Measurements from ENCODE around the gene ZNF785. TPM values are rescaled to one million over a fixed set of nuclear protein-coding genes. Genes with fewer than 3 reads are reported as not detected.
A peak's percentile ranks its signal among the peaks of the same experiment; 100 is the strongest.
"Not testable (repeated sequence)": the region's sequence is repeated elsewhere in the genome, so short reads cannot be mapped to it uniquely, and the experiment has no call there.

The ZNF785 gene
- total RNA-seq, 1 donor from 2014 or later, result 17.8 TPM

DNA sequence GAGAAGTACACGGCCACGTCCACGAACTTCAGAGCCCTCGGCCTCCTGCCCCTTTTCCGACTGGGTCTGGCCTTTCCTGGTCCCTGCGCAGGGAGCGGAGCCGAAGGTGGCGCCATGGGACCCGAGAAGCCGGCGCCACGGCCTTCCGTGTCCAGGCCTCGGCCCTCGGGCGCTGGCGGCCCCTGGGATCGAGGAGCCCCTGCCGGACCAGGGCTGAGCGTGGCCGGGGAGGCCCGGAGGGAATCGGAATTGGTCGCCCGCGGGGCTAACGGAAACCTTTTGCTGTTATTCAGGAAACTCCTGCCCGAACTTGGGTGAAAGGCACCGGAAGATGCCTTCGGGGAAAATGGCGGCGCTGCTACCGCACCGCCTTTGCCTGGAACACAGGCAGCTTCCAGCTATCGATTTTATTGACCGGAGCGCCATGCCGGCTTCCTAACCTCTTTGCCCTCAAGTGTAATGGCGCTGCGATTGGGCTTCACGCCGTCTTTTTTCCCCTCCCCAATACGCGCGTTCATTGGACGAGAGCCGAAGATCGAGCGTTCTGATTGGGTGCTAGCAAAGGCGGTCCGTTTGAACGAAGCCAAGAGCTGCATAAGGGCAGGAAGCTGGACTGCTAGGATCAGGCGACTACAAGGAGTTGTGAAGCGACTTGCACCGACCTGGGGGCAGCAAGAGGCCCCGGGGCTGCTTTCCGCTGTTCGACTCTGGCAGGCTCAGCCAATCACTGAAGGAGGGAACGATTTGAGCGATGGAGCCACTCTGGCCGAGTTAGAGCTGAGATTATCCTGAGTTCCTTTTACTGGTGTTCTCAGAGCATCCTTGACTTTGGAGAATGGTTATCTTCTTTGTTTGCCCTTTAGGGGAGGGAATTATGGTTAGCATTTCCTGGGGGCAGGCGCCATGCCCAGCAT lies 24.7 kb upstream of the ZNF785 start, which contains the start of gene ZNF689:
TSS of gene ZNF689 (minus strand) at position 464 of the 914 bp plus-strand sequence. CDS start at position 116, 348 bp downstream.
- Mint-ChIP-seq H3K4me3 (peak within 1 kb of the TSS; percentile 94), H3K27me3 (no peaks in the 10 kb centered on the region), H3K9me3 (no peaks in the 10 kb centered on the region), H3K4me1 (peaks cover 24% of the 10 kb centered on the region), H3K27ac (peak within 1 kb of the TSS; percentile 97), H3K36me3 (ENCODE audit: low read depth) (peaks cover 26% of the 10 kb centered on the region)
- intact Hi-C loops (cut with micrococcal nuclease), result loop anchor here (1.0 to 2.0 kb wide), 2 partner anchors 41 to 75 kb away; partner anchors contain the start of gene PRR14
- DNase-seq, result peak; percentile 99

- intact Hi-C loops (cut with micrococcal nuclease), result no loop called here
- peaks cover 24% of the 10 kb centered on the region for H3K4me1 Mint-ChIP-seq
- H3K36me3 Mint-ChIP-seq (ENCODE audit: low read depth), result peaks cover 35% of the 10 kb centered on the region
These were observed 23.8 kb upstream of the ZNF785 start for GRCh38 chr16:30609002-30609925.

DNA sequence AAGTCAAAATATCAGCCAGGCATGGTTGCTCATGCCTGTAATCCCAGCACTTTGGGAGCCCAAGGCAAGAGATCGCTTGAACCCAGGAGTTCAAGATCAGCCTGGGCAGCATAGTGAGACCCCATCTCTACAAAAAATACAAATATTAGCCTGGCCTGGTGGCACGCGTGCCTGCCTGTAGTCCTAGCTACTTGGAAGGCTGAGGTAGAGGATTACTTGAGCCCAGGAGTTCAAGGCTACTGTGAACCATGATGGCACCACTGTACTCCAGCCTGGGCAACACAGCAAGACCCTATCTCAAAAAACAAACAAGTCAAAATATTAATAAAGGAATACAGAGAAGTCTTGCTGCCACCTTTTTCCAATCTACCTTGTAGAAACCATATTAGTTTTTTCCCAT lies 20.5 kb upstream of the ZNF785 start:
- Mint-ChIP-seq H3K27me3 (no peaks in the 10 kb centered on the region), H3K27ac (no peak overlapping the region), H3K9me3 (no peaks in the 10 kb centered on the region), H3K4me3 (no peak overlapping the region), H3K36me3 (ENCODE audit: low read depth) (peaks cover 48% of the 10 kb centered on the region), H3K4me1 (peaks cover 20% of the 10 kb centered on the region)
- no peak for DNase-seq
- intact Hi-C loops (cut with micrococcal nuclease), result no loop called here

More at GRCh38 chr16:30609002-30609925, 23.8 kb upstream of the ZNF785 start:
- Mint-ChIP-seq H3K27me3 (no peaks in the 10 kb centered on the region), H3K4me3 (peak overlapping the region; percentile 94), H3K9me3 (no peaks in the 10 kb centered on the region), H3K27ac (peak overlapping the region; percentile 97)
- DNase-seq, result peak; percentile 87

DNA sequence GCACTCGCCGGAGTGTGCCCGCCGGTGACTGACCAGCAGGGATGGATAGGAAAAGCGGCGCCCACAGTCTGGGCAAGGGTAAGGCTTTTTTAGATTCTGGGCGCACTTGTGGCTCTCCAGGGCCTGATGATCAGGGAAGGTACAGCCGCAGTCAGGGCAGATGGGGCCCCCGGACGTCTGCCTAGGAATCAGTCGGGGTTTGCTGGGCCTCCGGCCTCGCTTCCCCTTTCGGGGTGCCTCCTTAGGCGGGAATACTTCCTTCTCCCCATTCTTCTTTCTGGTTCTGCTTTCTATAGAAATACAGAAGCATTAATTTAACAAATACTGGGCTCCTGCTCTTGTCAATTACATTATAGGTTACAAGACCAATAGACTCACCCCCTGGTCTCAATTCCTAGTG lies 19.7 kb upstream of the ZNF785 start:
- Mint-ChIP-seq H3K4me1 (peaks cover 15% of the 10 kb centered on the region), H3K9me3 (no peaks in the 10 kb centered on the region), H3K27ac (no peak overlapping the region), H3K27me3 (no peaks in the 10 kb centered on the region), H3K36me3 (ENCODE audit: low read depth) (peaks cover 51% of the 10 kb centered on the region), H3K4me3 (no peak overlapping the region)
- intact Hi-C loops (cut with micrococcal nuclease), result no loop called here
- DNase-seq, result no peak

GRCh38 chr16:30604316-30604947 lies 18.9 kb upstream of the ZNF785 start:
- no peak overlapping the region for H3K4me3 Mint-ChIP-seq
- no peaks in the 10 kb centered on the region for H3K27me3 Mint-ChIP-seq
- H3K36me3 Mint-ChIP-seq (ENCODE audit: low read depth), result peaks cover 51% of the 10 kb centered on the region
- no peaks in the 10 kb centered on the region for H3K9me3 Mint-ChIP-seq
- H3K27ac Mint-ChIP-seq, result no peak overlapping the region
- DNase-seq, result no peak
- H3K4me1 Mint-ChIP-seq, result peaks cover 14% of the 10 kb centered on the region
- intact Hi-C loops (cut with micrococcal nuclease), result no loop called here

DNA sequence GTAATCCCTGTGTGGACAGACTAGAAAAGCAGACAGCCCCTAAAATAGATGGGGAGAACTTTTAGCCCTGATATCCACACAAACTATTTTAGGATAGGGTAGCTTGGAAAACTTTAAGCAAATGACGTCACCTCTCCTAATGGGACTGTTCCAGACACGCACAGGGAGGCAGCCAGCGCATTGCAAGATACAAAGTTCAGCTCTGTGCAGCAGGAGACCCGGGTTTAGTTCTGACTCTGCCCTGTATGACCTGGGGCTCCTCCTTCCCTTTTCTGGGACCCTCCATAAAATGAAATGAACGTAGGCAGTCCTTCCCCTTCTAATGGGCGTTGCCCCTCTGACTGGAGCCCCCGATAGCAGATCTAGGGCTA lies 18.4 kb upstream of the ZNF785 start:
- H3K9me3 Mint-ChIP-seq, result no peaks in the 10 kb centered on the region
- H3K4me3 Mint-ChIP-seq, result no peak overlapping the region
- H3K4me1 Mint-ChIP-seq, result peaks cover 10% of the 10 kb centered on the region
- no peak overlapping the region for H3K27ac Mint-ChIP-seq
- peaks cover 51% of the 10 kb centered on the region for H3K36me3 Mint-ChIP-seq (ENCODE audit: low read depth)
- no peaks in the 10 kb centered on the region for H3K27me3 Mint-ChIP-seq
- intact Hi-C loops (cut with micrococcal nuclease), result no loop called here
- no peak for DNase-seq

DNA sequence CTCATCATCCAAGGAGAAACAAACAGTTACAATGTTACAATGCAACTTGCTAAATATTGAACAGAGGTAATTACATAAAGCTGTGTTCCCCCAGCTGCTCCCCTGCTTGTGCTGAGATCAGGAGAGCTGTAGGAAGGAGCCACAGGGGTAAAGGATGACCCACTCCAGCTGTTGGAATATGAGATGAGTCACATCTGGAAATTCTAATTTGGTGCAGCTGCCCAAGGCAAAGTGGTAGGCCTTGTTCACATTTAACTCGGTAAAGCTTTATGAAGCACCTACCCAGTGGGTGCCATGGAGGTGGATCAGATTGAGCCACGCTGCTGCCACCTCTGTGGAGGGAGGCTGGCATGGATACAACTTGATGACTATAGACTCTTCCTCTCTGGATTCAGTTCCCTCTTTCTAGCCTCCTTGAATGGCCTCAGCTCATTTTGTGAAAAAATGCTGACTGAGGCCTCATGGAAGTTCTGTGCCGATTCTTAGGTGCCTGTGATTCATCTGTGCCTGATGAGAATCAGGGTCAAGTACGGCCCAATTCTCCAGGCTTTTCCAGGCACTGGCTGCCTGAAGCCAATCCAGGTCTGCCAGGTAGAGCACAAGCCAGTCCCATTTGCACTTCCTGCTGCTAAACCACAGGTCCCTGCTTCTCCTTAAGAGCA lies 17.2 kb upstream of the ZNF785 start:
- H3K27me3 Mint-ChIP-seq, result no peaks in the 10 kb centered on the region
- H3K4me1 Mint-ChIP-seq, result peaks cover 8% of the 10 kb centered on the region
- intact Hi-C loops (cut with micrococcal nuclease), result no loop called here
- H3K9me3 Mint-ChIP-seq, result no peaks in the 10 kb centered on the region
- DNase-seq, result no peak
- peaks cover 43% of the 10 kb centered on the region for H3K36me3 Mint-ChIP-seq (ENCODE audit: low read depth)
- no peak overlapping the region for H3K4me3 Mint-ChIP-seq
- H3K27ac Mint-ChIP-seq, result no peak overlapping the region

GRCh38 chr16:30601966-30602365 lies 16.5 kb upstream of the ZNF785 start:
- Mint-ChIP-seq H3K27ac (no peak overlapping the region), H3K36me3 (ENCODE audit: low read depth) (peaks cover 38% of the 10 kb centered on the region), H3K9me3 (no peaks in the 10 kb centered on the region), H3K4me1 (peaks cover 4% of the 10 kb centered on the region), H3K27me3 (no peaks in the 10 kb centered on the region), H3K4me3 (no peak overlapping the region)
- no peak for DNase-seq
- intact Hi-C loops (cut with micrococcal nuclease), result no loop called here

DNA sequence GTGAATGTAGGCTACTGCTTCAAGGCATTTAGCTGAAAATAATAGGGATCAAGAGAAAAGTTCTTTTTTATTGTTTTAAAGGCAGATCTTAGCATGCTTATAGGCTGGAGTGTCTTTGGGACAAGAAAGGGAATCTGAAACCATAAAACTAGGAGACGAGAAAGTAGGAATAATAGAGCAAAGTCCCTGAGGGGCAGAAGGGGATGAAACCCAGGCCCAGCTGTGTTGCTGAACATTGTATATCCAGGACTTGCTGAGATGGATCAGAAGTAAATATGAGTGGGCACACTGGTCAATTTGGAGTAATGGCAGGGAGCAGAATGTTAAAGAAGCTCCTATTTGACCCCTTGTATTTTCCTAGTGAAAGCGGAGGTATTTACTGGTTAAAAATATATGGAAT lies 15.4 kb upstream of the ZNF785 start:
- peaks cover 30% of the 10 kb centered on the region for H3K36me3 Mint-ChIP-seq (ENCODE audit: low read depth)
- DNase-seq, result no peak
- no peak overlapping the region for H3K4me3 Mint-ChIP-seq
- no peak overlapping the region for H3K27ac Mint-ChIP-seq
- intact Hi-C loops (cut with micrococcal nuclease), result no loop called here
- H3K27me3 Mint-ChIP-seq, result no peaks in the 10 kb centered on the region
- H3K9me3 Mint-ChIP-seq, result no peaks in the 10 kb centered on the region
- peaks cover 3% of the 10 kb centered on the region for H3K4me1 Mint-ChIP-seq

DNA sequence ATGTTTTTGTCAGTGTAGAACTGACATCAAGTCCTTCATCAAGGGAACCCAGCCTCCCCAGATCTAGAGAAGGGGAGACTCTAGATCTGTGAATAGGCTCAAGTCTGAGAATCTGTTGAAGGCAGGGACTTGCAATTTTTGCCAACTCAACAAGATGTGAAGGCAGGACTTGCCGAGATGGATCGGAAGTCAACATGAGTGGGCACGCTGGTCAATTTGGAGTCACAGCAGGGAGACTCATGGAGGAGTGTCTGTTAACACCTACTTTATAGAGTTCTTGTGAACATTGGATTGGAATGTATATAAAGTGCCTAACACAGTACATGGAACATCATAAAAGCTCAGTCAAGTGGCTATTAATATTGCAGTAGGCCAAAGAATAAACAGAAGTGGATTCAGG lies 14.7 kb upstream of the ZNF785 start:
- no peaks in the 10 kb centered on the region for H3K27me3 Mint-ChIP-seq
- intact Hi-C loops (cut with micrococcal nuclease), result no loop called here
- H3K27ac Mint-ChIP-seq, result no peak overlapping the region
- DNase-seq, result no peak
- H3K4me3 Mint-ChIP-seq, result no peak overlapping the region
- H3K9me3 Mint-ChIP-seq, result no peaks in the 10 kb centered on the region
- peaks cover 26% of the 10 kb centered on the region for H3K36me3 Mint-ChIP-seq (ENCODE audit: low read depth)
- peaks cover 3% of the 10 kb centered on the region for H3K4me1 Mint-ChIP-seq

DNA sequence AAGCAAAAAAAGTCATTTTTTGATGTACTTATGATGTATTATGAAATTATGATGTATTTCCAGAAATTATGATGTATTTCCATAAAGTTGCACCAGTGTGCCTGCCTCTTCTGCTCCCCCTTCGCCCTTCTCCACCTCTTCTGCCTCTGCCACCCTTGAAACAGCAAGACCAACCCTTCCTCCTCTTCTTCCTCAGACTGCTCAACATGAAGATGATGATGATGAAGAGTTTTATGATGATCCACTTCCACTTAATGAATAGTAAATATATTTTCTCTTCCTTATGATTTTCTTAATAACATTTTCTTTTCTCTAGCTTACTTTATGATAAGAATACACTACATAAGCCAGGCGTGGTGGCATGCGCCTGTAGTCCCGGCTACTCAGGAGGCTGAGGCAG lies 7.4 kb upstream of the ZNF785 start:
- peaks cover 7% of the 10 kb centered on the region for H3K36me3 Mint-ChIP-seq (ENCODE audit: low read depth)
- intact Hi-C loops (cut with micrococcal nuclease), result no loop called here
- H3K27me3 Mint-ChIP-seq, result no peaks in the 10 kb centered on the region
- H3K9me3 Mint-ChIP-seq, result no peaks in the 10 kb centered on the region
- H3K27ac Mint-ChIP-seq, result no peak overlapping the region
- H3K4me1 Mint-ChIP-seq, result peaks cover 4% of the 10 kb centered on the region
- no peak overlapping the region for H3K4me3 Mint-ChIP-seq
- DNase-seq, result no peak

GRCh38 chr16:30590869-30591268 lies 5.4 kb upstream of the ZNF785 start:
- intact Hi-C loops (cut with micrococcal nuclease); H3K27ac Mint-ChIP-seq; H3K27me3 Mint-ChIP-seq; DNase-seq; H3K4me3 Mint-ChIP-seq; H3K9me3 Mint-ChIP-seq: not testable (repeated sequence)
- peaks cover 15% of the 10 kb centered on the region for H3K36me3 Mint-ChIP-seq (ENCODE audit: low read depth)
- peaks cover 14% of the 10 kb centered on the region for H3K4me1 Mint-ChIP-seq

DNA sequence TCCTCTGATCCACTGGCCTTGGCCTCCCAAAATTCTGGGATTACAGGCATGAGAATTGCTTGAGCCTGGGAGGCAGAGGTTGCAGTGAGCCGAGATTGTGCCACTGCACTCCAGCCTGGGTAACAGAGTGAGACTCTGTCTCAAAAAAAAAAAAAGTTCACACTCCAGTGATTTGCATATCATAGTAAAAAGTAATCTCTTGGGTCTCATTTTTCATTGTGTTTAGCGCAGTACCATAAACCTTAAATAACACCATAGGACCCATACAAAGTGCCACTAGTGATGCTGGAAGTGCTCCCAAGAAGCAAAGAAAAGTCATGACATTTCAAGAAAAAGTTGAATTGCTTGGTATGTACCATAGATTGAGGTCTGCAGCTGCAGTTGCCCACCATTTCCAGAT lies 4.1 kb upstream of the ZNF785 start:
- H3K27me3 Mint-ChIP-seq; H3K27ac Mint-ChIP-seq; H3K4me3 Mint-ChIP-seq; intact Hi-C loops (cut with micrococcal nuclease); DNase-seq; H3K9me3 Mint-ChIP-seq: not testable (repeated sequence)
- peaks cover 20% of the 10 kb centered on the region for H3K4me1 Mint-ChIP-seq
- peaks cover 22% of the 10 kb centered on the region for H3K36me3 Mint-ChIP-seq (ENCODE audit: low read depth)

Data from activated CD4-positive, alpha-beta T cell treated with anti-CD3 and anti-CD28 coated beads, Interleukin-2, amount 10 ng/mL, durations not matched to agents 24 days and 14 days (primary cell).